ENCODE results near the gene MST1. TPM values are rescaled to one million over a fixed set of nuclear protein-coding genes. Genes with fewer than 3 reads are reported as not detected.

The MST1 gene
- total and polyA plus RNA-seq, 2 of the 8 experiments (the other 6 are each of a cell fraction or from before 2014, with no cell fraction given), result 6.2 to 9.5 TPM

DNA sequence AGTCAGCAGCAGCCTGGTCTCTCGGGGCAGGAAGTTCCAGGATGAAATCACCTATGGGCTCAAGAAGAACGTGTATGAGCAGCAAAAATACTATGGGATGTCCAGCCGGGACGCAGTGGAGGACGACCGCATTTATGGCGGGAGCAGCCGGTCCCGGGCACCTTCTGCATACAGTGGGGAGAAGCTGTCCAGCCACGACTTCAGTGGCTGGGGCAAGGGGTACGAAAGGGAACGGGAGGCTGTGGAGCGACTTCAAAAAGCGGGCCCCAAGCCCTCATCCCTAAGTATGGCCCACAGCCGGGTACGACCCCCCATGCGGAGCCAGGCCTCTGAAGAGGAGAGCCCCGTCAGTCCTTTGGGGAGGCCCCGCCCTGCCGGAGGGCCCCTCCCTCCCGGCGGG, 27.3 kb downstream of the MST1 start (continued):
- TF ChIP-seq EP300 (IDR thresholded peaks at IDR 0.05; ENCODE audit: borderline replicate concordance in 1 of 2, low read depth in 2 of 2, low read length in 2 of 2) (no peak), KDM4A (IDR thresholded peaks at IDR 0.05; ENCODE audit: low read depth, low read length, severe bottlenecking) (no peak), E2F6 (IDR thresholded peaks at IDR 0.05) (no peak), KDM1A (IDR thresholded peaks at IDR 0.05; ENCODE audit: borderline replicate concordance, low read length) (no peak), CBX5 (IDR thresholded peaks at IDR 0.05; ENCODE audit: low read depth, low read length) (no peak), RFX5 (IDR thresholded peaks at IDR 0.05; ENCODE audit: borderline replicate concordance, low read depth, low read length) (no peak), CEBPB (IDR thresholded peaks at IDR 0.05; ENCODE audit: low read depth, low read length) (no peak), POU5F1 (IDR thresholded peaks at IDR 0.05; ENCODE audit: low read depth, low read length) (no peak), HDAC6 (IDR thresholded peaks at IDR 0.05; ENCODE audit: low read depth, low read length) (no peak)
- TF ChIP-seq, protein P1, sequence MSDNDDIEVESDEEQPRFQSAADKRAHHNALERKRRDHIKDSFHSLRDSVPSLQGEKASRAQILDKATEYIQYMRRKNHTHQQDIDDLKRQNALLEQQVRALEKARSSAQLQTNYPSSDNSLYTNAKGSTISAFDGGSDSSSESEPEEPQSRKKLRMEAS (IDR thresholded peaks at IDR 0.05), result no peak
